ENCODE results near the gene PMIS2.
"Not testable (repeated sequence)": the region's sequence is repeated elsewhere in the genome, so short reads cannot be mapped to it uniquely, and the experiment has no call there.

GRCh38 chr19:35604436-35604835, 18.5 kb downstream of the PMIS2 start:
- not testable (repeated sequence) for TF ChIP-seq CTCF (IDR thresholded peaks at IDR 0.05 in 4 of 5, conservative IDR thresholded peaks at IDR 0.05 in 1 of 5); POLR2A (IDR thresholded peaks at IDR 0.05)
